Sigmoid colon (tissue), 7 donors: Measurements from ENCODE around the gene SMAD5. TPM values are rescaled to one million over a fixed set of nuclear protein-coding genes. Genes with fewer than 3 reads are reported as not detected.

Experiments used
- DNase-seq: peaks from one replicate; pipeline ENCODE4 v3.0.0-alpha.2; 2019
- H3K27ac ChIP-seq, 4 donors: fragments of 200-600 bp; sonication (generic); one replicate each; pipeline ENCODE4 v1.5.1; 2016 to 2019; ENCODE audit warnings: mild to moderate bottlenecking in 1 of 4
- H3K27me3 ChIP-seq, 3 donors: fragments of 200-600 bp; sonication (generic); one replicate each; pipeline ENCODE4 v1.5.1; 2019; ENCODE audit warnings: mild to moderate bottlenecking in 1 of 3
- H3K36me3 ChIP-seq, 4 donors: fragments of 200-600 bp; sonication (generic); one replicate each; pipeline ENCODE4 v1.5.1; 2016 to 2019
- H3K4me1 ChIP-seq, 4 donors: fragments of 200-600 bp; sonication (generic); one replicate each; pipeline ENCODE4 v1.5.1; 2017 to 2019
- H3K4me3 ChIP-seq, 4 donors: fragments of 200-600 bp; sonication (generic); one replicate each; pipeline ENCODE4 v1.5.1; 2017 to 2019; ENCODE audit warnings: mild to moderate bottlenecking in 2 of 4, moderate library complexity in 1 of 4
- H3K9me3 ChIP-seq, 4 donors: fragments of 200-600 bp in 3 of 4; sonication (generic) in 3 of 4; one replicate each; pipeline versions ENCODE4 v1.5.1 to v1.6.1; 2013 to 2019
- CTCF ChIP-seq, 4 experiments: fragments of 450-650 bp in 3 of 4; fragments of 200-600 bp in 1 of 4; IDR thresholded peaks; one replicate each; pipeline ENCODE4 v1.5.1; 2016 to 2019; ENCODE audit warnings: antibody characterized with exemption in 4 of 4, mild to moderate bottlenecking in 3 of 4, moderate library complexity in 2 of 4
- EP300 ChIP-seq, 4 donors: sonication (generic); formaldehyde crosslinking; IDR thresholded peaks; one replicate each; pipeline ENCODE4 v1.6.1; 2017; ENCODE audit warnings: antibody characterized with exemption in 4 of 4
- POLR2A ChIP-seq, 2 donors: fragments of 450-650 bp; IDR thresholded peaks; one replicate each; pipeline ENCODE4 v1.6.1; 2016; ENCODE audit warnings: antibody characterized with exemption in 2 of 2, mild to moderate bottlenecking in 2 of 2, moderate library complexity in 2 of 2
- POLR2AphosphoS5 ChIP-seq, 4 donors: sonication (generic); formaldehyde crosslinking; IDR thresholded peaks; one replicate each; pipeline ENCODE4 v1.6.1; 2017; ENCODE audit warnings: antibody characterized with exemption in 4 of 4
- WGBS, 2 donors: extraction: QIAGEN DNeasy Blood & Tissue Kit; methylation state at CpG; one replicate each; pipeline ENCODE4 v1.1.7; 2013; 5-methylcytosine and 5-hydroxymethylcytosine counted together
- intact Hi-C: fragments of 100-400 bp; cut with DNase I; formaldehyde crosslinking; loops from one replicate; pipeline ENCODE4 v1.15.1; 2023
- polyA plus RNA-seq, 3 donors: library from polyadenylated mRNA; stranded (reverse); fragments of 200-250 nt; gene quantifications; one replicate each; pipeline ENCODE4 v1.2.3, GENCODE V29; 2013
- total RNA-seq, 4 donors: library from RNA; depleted of rRNA; stranded (reverse); fragments of >200 nt; gene quantifications; one replicate each; pipeline ENCODE4 v1.1.0, GENCODE V29; 2016
- donor health status: healthy with polysubstance abuse.
- donor health status: Bipolar disorder and iron deficiency.
- donor health status: healthy.

The SMAD5 gene
- total and polyA plus RNA-seq, 7 donors: 4.9 to 85.0 (median 47.6) TPM

- Histone ChIP-seq H3K27me3 (peaks cover 0 to 12% (median 7%) of the 10 kb centered on the region in 3 donors), H3K9me3 (peaks cover 0 to 5% (median 0%) of the 10 kb centered on the region in 4 donors), H3K36me3 (no peaks in the 10 kb centered on the region), H3K4me3 (no peak overlapping the region), H3K27ac (no peak overlapping the region), H3K4me1 (no peaks in the 10 kb centered on the region)
- 93 to 94% methylated on average over 14 of the region's 14 CpGs for WGBS, 2 donors
- no peak for TF ChIP-seq CTCF (IDR thresholded peaks at IDR 0.05)
- TF ChIP-seq EP300 (IDR thresholded peaks at IDR 0.05): no peak
- TF ChIP-seq POLR2AphosphoS5 (IDR thresholded peaks at IDR 0.05): no peak
- no peak for TF ChIP-seq POLR2A (IDR thresholded peaks at IDR 0.05)
- DNase-seq: no peak
- intact Hi-C loops: no loop called here
These were observed 76.8 kb downstream of the SMAD5 start for GRCh38 chr5:136209346-136209910.

DNA sequence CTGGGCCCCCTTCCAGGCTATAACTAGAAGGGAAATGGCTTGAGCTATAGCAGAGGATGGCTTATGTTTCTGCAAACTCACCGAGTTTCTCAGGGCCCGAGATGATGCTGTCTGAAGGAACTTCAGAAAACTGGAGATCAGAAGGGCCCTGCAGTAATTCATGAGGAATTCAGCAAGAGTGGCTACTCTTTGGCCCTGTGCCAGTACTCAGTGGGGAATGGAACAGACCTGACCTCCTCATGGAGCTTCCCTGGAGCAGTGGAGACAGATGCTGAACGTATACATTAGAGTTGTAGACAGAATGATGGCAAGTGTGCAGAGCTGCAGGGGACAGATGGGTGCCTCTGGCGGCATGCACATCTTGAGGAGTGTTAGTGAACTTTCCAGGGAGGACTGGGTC is 77.6 kb downstream of the SMAD5 start:
- no peak for DNase-seq
- 88 to 91% methylated on average over 4 of the region's 4 CpGs for WGBS, 2 donors
- H3K36me3 ChIP-seq: no peaks in the 10 kb centered on the region
- H3K4me3 ChIP-seq: no peak overlapping the region
- TF ChIP-seq CTCF (IDR thresholded peaks at IDR 0.05) (no peak), POLR2AphosphoS5 (IDR thresholded peaks at IDR 0.05) (no peak), EP300 (IDR thresholded peaks at IDR 0.05) (no peak), POLR2A (IDR thresholded peaks at IDR 0.05) (no peak)
- peaks cover 0 to 5% (median 0%) of the 10 kb centered on the region in 4 donors for H3K9me3 ChIP-seq
- H3K27ac ChIP-seq: no peak overlapping the region
- intact Hi-C loops: loop anchor here (2.0 to 10.0 kb wide), 3 partner anchors 123 to 645 kb away; no protein-coding TSS in a partner anchor
- peaks cover 0 to 12% (median 7%) of the 10 kb centered on the region in 3 donors for H3K27me3 ChIP-seq
- no peaks in the 10 kb centered on the region for H3K4me1 ChIP-seq

DNA sequence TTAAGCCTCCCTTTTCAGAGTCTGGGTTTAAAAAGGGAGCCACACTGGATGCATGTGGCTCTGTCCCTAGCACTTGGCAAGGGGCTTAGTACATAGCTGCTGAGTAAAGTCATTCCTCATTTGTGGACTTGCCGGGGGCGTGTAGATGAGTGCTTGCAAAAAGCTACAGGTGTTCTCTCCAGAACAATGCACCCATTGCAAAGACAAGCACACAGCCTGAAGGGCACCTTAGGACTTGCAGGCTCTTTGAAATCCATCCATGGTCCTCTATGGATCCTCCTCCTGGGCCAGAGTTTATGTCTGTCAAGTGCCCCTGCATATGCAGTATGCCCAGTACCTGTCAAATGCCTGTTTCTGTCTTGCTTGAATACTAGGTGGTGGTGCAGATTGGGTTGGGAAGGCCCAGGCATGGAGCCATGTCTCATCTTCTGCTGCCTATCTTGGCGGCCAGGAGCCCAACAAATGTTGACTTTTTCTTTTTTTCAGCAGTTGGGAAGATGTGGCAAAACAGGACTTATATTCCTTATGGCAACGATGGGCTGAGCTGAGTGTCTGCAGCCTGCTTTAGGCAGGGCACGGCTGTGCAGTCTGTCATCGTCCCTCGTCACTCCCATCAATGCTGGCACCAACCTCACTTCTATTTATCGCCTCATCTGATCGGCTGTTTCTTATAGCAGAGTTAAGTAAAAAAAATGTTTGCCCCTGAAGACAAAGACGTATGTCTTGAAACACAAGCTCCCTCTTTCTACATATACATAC is 78.8 kb downstream of the SMAD5 start:
- 87% methylated on average over 10 of the region's 10 CpGs for WGBS, 2 donors
- TF ChIP-seq CTCF (IDR thresholded peaks at IDR 0.05) (no peak), POLR2AphosphoS5 (IDR thresholded peaks at IDR 0.05) (no peak)
- Histone ChIP-seq H3K4me1 (no peaks in the 10 kb centered on the region), H3K36me3 (no peaks in the 10 kb centered on the region), H3K4me3 (no peak overlapping the region), H3K27me3 (peaks cover 0 to 12% (median 7%) of the 10 kb centered on the region in 3 donors), H3K9me3 (no peaks in the 10 kb centered on the region), H3K27ac (no peak overlapping the region)
- intact Hi-C loops: loop anchor here (1.0 to 10.0 kb wide), 4 partner anchors 124 to 647 kb away; no protein-coding TSS in a partner anchor
- no peak for DNase-seq

- no peak overlapping the region for H3K27ac ChIP-seq
- H3K4me3 ChIP-seq: no peak overlapping the region
- WGBS, 2 donors: 42 to 52% methylated on average over 10 of the region's 10 CpGs
- H3K9me3 ChIP-seq: no peaks in the 10 kb centered on the region
- peaks cover 0 to 12% (median 7%) of the 10 kb centered on the region in 3 donors for H3K27me3 ChIP-seq
- no peak for TF ChIP-seq POLR2A (IDR thresholded peaks at IDR 0.05)
- peak; percentile 62 to 89 (median 80) for TF ChIP-seq CTCF (IDR thresholded peaks at IDR 0.05)
- no peaks in the 10 kb centered on the region for H3K4me1 ChIP-seq
- peak; percentile 76 for DNase-seq
- intact Hi-C loops: loop anchor here (1.0 to 10.0 kb wide), 3 partner anchors 125 to 647 kb away; no protein-coding TSS in a partner anchor
- no peaks in the 10 kb centered on the region for H3K36me3 ChIP-seq
These were observed 79.6 kb downstream of the SMAD5 start for GRCh38 chr5:136212252-136212721.
